ENCODE results near the gene ACOT12.
"Not testable (repeated sequence)": the region's sequence is repeated elsewhere in the genome, so short reads cannot be mapped to it uniquely, and the experiment has no call there.

Gene ACOT12

DNA sequence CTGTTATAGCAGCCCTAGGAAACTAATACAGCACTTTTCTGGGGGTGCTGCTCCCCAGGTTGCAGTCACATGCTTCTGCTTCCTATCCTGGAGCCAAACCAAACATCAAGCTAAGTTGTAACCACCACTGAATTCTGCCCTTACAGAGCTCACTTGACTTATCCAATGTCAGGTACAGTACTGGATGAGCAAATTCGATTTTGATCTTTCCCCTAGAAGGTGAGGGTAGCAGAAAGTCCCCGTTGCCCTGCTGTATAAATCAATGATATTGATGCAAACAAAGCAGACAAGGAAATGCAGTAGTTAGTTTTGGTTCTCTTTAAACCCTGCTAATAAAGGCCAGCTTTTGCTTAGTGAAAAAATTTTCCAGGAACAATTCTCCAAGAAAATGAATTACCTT, 56.1 kb downstream of the ACOT12 start:
- no peak for DNase-seq

- DNase-seq: no peak
These were observed 57.4 kb downstream of the ACOT12 start for GRCh38 chr5:81336556-81336955.

DNA sequence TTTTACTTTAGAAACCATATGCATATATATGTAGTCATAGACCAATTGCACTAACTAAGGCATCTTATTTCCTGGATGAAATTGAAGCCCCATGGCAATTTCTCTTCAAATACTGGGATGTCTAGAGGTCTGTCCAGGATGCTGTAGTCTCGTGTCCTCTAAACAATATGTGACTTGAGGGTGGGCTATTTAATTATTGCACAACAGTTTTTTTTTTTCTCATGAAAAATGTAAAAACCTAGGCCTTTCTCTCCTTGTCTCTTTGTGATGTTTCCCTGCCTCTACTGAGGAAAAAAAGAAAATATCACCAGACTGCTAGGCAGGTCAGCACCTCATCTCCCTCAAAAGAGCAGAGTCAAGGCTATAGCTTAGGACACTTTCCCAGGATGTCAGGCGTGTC, 58.0 kb downstream of the ACOT12 start:
- no peak for DNase-seq

GRCh38 chr5:81334304-81335061, 59.5 kb downstream of the ACOT12 start:
- DNase-seq: no peak

- no peak for DNase-seq
These were observed 67.4 kb downstream of the ACOT12 start for GRCh38 chr5:81326554-81326953.

- DNase-seq: no peak
These were observed 76.4 kb downstream of the ACOT12 start for GRCh38 chr5:81317536-81317935.

- DNase-seq: no peak
These were observed 77.4 kb downstream of the ACOT12 start for GRCh38 chr5:81316571-81316970.

- no peak for DNase-seq
These were observed 78.1 kb downstream of the ACOT12 start for GRCh38 chr5:81315830-81316229.

DNA sequence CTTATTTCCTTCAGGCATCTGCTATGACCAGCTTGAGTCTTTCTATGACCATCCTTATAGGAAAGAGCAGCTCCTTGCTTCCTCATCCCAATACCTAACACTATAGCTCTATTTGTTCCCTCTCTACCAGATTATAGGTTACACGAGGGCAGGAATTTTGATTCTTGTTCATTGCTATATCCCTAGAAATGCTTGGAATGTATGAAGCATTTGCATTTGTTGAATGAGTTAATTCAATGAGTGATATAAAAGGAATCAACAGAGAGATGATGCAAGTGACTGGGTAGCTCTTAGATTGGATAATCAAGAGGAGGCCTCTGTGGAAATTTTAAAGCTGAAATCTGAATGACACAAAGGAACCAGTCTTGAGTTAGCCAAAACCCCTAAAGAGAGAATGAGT, 78.6 kb downstream of the ACOT12 start:
- DNase-seq: no peak

GRCh38 chr5:81314581-81314980, 79.4 kb downstream of the ACOT12 start:
- DNase-seq: no peak

- DNase-seq: no peak
These were observed 80.2 kb downstream of the ACOT12 start for GRCh38 chr5:81313686-81314085.

DNA sequence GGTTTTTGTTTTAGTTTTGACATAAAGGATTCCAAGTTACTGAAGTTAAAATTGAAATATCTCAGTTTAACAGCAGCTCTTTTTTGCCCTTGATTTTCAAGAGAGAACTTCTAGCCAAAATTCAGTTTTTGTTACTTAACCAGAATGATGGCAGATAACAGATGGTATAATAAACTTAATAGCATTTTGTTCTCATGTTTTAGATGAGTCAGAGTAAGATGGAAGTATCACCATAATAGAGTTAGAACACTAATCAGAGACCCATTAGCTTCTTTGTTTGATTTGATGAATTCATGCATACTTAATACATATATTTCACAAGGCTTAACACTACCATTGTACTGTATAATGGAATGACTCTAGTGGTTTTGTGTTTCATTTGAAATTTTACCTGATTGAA, 80.7 kb downstream of the ACOT12 start:
- no peak for DNase-seq

DNA sequence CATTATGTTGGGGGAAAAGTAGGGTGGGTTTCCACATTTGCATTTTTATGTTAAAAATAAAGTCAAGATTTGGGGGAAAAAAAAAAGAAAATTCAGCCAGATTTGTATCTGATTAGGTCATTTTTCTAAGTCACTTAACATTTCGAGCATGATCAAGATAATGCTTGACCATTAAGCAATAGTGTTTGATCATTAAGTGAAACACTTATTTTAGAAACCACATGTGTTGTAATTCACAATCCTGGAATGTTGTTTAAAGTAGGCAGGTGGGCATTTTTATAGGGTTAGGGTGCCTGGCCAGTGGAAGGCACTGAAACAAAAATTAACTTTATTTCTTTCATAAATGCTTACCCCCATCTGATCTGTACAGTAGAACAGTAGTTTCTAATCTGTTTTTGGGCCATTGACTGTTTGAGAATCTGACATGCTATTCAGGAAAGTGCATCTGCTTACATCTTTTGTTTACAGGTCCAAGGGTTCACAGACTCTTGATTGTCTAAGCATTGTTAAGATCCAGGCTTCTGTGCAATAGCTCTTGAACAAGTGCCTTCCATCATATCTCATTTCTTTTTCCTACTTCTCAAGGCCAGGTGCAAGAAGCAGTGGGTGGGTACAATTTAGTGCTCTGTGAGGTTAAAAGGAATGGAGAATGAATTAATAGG, 83.4 kb downstream of the ACOT12 start:
- DNase-seq: no peak

GRCh38 chr5:81308836-81309235, 85.1 kb downstream of the ACOT12 start:
- DNase-seq: no peak

- no peak for DNase-seq
These were observed 88.1 kb downstream of the ACOT12 start for GRCh38 chr5:81305785-81306184.

DNA sequence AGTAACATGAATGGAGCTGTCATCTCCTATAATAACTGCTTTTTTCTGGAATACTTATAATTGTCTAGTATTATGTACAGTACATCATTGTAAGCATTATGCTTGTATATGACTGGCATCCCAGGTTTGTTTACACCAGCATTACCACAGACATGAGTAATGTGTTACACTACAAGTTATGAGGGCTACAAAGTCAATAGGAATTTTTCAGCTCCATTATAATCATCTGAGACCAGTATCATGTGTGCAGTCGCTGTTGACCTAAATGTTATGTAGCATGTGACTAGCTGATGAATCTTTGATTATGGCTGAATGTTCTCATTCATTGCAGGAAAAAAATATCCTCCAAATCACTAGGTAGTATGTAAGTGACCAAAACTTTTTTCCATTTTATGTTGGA, 90.4 kb downstream of the ACOT12 start:
- DNase-seq: no peak

- no peak for DNase-seq
These were observed 91.3 kb downstream of the ACOT12 start for GRCh38 chr5:81302596-81302995.

DNA sequence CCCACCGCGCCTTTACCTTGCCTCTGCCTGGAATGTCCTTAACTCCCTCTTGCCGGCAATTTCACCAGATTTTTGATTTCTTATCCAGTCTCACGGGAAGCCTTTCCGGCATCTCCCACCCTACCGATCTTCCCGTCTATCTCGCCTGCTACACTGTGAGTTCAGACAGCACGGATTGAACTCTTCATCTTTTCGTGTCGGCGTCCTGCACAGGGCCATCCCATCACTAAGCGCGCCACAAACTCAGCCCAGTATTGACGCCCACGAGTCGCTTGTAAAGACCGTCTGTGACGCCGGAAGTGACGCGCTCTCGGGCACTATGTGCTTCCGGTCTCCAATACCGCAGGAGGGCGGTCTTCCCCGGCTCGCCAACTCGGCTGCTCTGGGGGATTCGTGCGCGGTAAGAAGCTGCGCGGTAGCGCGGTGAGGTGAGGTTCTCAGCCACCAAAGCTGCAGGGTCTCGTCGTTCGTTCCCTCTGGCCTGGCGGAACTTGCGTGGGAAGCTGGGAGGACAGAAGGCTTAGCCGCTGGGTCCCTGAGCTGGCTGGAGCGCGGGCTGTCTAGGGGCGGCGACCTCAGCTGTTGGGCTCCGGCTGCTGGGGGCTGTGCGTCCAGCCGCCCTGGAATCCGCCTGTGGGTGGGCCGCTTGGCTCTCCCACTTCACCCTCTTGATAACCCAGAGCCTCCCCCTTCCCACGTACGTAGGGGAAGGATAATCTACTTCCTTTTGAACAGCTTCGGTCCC, 92.5 kb downstream of the ACOT12 start, which contains the start of gene ZCCHC9:
Gene ZCCHC9, plus strand, starts transcription at position 317 of the 745 bp plus-strand sequence. CDS start 3,171 bp downstream, outside the sequence.
- peak; percentile 93 for DNase-seq

DNA sequence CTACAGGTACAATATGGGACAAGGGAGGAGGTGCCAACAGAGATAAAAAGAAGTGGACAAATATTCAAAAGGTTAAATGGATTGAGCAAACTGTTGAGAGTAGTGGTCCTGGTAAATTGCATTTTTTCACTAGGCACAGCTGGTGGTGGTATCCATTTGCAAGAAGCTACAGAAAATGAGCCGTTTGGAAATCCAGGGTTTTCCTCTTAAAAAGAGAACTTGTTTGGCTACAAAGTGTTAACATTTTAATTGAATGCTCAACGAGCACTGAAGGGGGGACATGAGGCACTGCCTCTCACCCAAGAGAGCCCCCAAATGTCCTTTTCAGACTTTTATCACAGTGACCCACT, 93.0 kb downstream of the ACOT12 start:
- DNase-seq: no peak

GRCh38 chr5:81297531-81297930, 96.4 kb downstream of the ACOT12 start:
- no peak for DNase-seq

DNA sequence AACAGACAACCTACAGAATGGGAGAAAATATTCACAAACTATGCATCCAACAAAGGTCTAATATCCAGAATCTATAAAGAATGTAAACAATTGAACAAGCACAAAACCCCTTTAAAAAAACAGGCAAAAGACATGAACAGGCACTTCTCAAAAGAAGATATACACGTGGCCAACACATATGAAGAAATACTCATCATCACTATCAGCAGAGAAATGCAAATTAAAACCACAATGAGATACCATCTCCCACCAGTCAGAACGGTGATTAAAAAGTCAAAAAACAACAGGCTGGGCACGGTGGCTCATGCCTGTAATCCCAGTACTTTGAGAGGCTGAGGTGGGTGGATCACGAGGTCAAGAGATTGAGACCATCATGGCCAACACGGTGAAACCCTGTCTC, 99.9 kb downstream of the ACOT12 start:
- DNase-seq: not testable (repeated sequence)

- DNase-seq: no peak
These were observed 101.8 kb downstream of the ACOT12 start for GRCh38 chr5:81292130-81292529.

DNA sequence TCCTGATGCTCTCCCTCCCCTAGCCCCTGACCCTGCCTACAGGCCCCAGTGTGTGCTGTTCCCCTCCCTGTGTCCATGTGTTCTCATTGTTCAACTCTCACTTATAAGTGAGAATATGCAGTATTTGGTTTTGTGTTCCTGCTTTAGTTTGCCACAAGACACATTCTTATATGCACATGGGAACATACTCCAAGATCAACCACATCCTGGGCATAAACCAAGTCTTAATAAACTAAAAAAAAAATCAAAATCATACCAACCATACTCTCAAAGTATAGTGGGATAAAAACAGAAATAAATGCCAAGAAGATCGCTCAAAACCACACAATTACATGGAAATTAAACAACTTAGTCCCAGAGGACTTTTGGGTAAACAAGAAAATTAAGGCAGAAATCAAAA, 103.8 kb downstream of the ACOT12 start:
- DNase-seq: no peak

DNA sequence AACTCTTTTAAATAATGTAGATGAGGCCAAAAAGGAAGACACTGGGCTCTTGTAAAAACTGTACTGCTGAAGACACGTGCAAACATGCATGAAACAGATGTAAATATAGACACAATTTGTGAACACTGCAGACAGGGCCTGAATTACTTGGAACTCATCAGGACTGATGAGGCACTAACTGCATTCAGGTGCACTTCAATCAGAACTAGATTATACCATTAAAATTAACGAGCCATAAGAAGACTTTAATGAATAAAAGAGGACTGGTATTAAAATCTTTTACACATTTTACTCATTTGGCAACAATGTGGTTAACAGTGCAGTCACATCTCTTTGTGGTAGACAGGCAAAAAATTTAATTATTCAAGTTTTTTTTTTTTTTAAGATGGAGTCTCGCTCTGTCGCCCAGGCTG, 105.9 kb downstream of the ACOT12 start:
- no peak for DNase-seq

Measured in NCI-H774 (cell line).